ENCODE data around the gene SLC19A1. TPM values are rescaled to one million over a fixed set of nuclear protein-coding genes. Genes with fewer than 3 reads are reported as not detected.
A peak's percentile ranks its signal among the peaks of the same experiment; 100 is the strongest.

The SLC19A1 gene
- total RNA-seq, 4 donors from 2014 or later, result 3.6 to 7.3 (median 5.0) TPM

- 86 to 89% methylated on average over 26 to 35 of the region's 35 CpGs for WGBS, 2 donors
- H3K4me3 ChIP-seq (ENCODE audit: low read depth, poor library complexity, severe bottlenecking), result no peak overlapping the region
- peak in 1 of 2 donors; percentile 82 for DNase-seq (ENCODE audit: low spot score in 2 of 2)
- TF ChIP-seq POLR2A (IDR thresholded peaks at IDR 0.05), result no peak
- no peak for TF ChIP-seq CTCF (IDR thresholded peaks at IDR 0.05)
- intact Hi-C loops (cut with DNase I; ENCODE audit: low total_unique reads), result no loop called here
Measured at GRCh38 chr21:45511661-45512431, 30.4 kb downstream of the SLC19A1 start.

GRCh38 chr21:45511007-45511406 is 31.2 kb downstream of the SLC19A1 start:
- TF ChIP-seq POLR2A (IDR thresholded peaks at IDR 0.05), result no peak
- TF ChIP-seq CTCF (IDR thresholded peaks at IDR 0.05), result no peak
- H3K4me3 ChIP-seq (ENCODE audit: low read depth, poor library complexity, severe bottlenecking), result no peak overlapping the region
- 83 to 90% methylated on average over 10 to 12 of the region's 12 CpGs for WGBS, 2 donors
- peak in 1 of 2 donors; percentile 76 for DNase-seq (ENCODE audit: low spot score in 2 of 2)
- intact Hi-C loops (cut with DNase I; ENCODE audit: low total_unique reads), result no loop called here

GRCh38 chr21:45510466-45510955 is 31.7 kb downstream of the SLC19A1 start:
- intact Hi-C loops (cut with DNase I; ENCODE audit: low total_unique reads), result no loop called here
- peak in 1 of 2 donors; percentile 52 for DNase-seq (ENCODE audit: low spot score in 2 of 2)
- H3K4me3 ChIP-seq (ENCODE audit: low read depth, poor library complexity, severe bottlenecking), result no peak overlapping the region
- TF ChIP-seq CTCF (IDR thresholded peaks at IDR 0.05), result no peak
- no peak for TF ChIP-seq POLR2A (IDR thresholded peaks at IDR 0.05)
- WGBS, 2 donors, result 76 to 92% methylated on average over 8 to 9 of the region's 11 CpGs

GRCh38 chr21:45509566-45510465 is 32.4 kb downstream of the SLC19A1 start:
- no peak for TF ChIP-seq POLR2A (IDR thresholded peaks at IDR 0.05)
- TF ChIP-seq CTCF (IDR thresholded peaks at IDR 0.05), result no peak
- peak in 1 of 2 donors; percentile 75 for DNase-seq (ENCODE audit: low spot score in 2 of 2)
- H3K4me3 ChIP-seq (ENCODE audit: low read depth, poor library complexity, severe bottlenecking), result no peak overlapping the region
- 95 to 97% methylated on average over 31 to 33 of the region's 61 CpGs for WGBS, 2 donors
- intact Hi-C loops (cut with DNase I; ENCODE audit: low total_unique reads), result no loop called here

GRCh38 chr21:45508607-45509565 is 33.4 kb downstream of the SLC19A1 start:
- intact Hi-C loops (cut with DNase I; ENCODE audit: low total_unique reads), result no loop called here
- 77 to 82% methylated on average over 30 to 31 of the region's 42 CpGs for WGBS, 2 donors
- H3K4me3 ChIP-seq (ENCODE audit: low read depth, poor library complexity, severe bottlenecking), result no peak overlapping the region
- TF ChIP-seq CTCF (IDR thresholded peaks at IDR 0.05), result no peak
- peak in 1 of 2 donors; percentile 77 for DNase-seq (ENCODE audit: low spot score in 2 of 2)
